Ovary (tissue), 9 donors: ENCODE measurements around the gene NR2F1-AS1. TPM values are rescaled to one million over a fixed set of nuclear protein-coding genes. Genes with fewer than 3 reads are reported as not detected.

Experiments used
- DNase-seq, 5 donors: peaks; one replicate each; pipeline ENCODE4 v3.0.0-alpha.2; 2019 to 2020
- H3K27ac ChIP-seq, 2 donors: fragments of 200-600 bp; one replicate each; pipeline versions ENCODE4 v1.5.1 to v1.8.0; 2019 to 2022
- H3K27me3 ChIP-seq: fragments of 200-600 bp; one replicate; pipeline ENCODE4 v1.8.0; 2022
- H3K36me3 ChIP-seq: fragments of 200-600 bp; sonication (generic); one replicate; pipeline ENCODE4 v1.5.1; 2019
- H3K4me1 ChIP-seq: one replicate; pipeline ENCODE4 v1.8.1; 2013; ENCODE audit warnings: mild to moderate bottlenecking, moderate library complexity; ENCODE audit not compliant: insufficient read depth
- H3K4me3 ChIP-seq: fragments of 200-600 bp; sonication (generic); one replicate; pipeline ENCODE4 v1.5.1; 2017
- H3K9me3 ChIP-seq, 2 donors: fragments of 200-600 bp in 1 of 2; sonication (generic) in 1 of 2; one replicate each; pipeline versions ENCODE4 v1.5.1 to v1.8.1; 2013 to 2019; ENCODE audit warnings: mild to moderate bottlenecking in 1 of 2, moderate library complexity in 1 of 2
- EP300 ChIP-seq: sonication (generic); formaldehyde crosslinking; IDR thresholded peaks from one replicate; pipeline ENCODE4 v1.6.1; 2017; ENCODE audit warnings: antibody characterized with exemption
- POLR2A ChIP-seq: fragments of 450-650 bp; IDR thresholded peaks from one replicate; pipeline ENCODE4 v1.6.1; 2017; ENCODE audit warnings: antibody characterized with exemption, mild to moderate bottlenecking, moderate library complexity
- WGBS, 3 donors: extraction: QIAGEN DNeasy Blood & Tissue Kit in 1 of 3; methylation state at CpG; one replicate each; pipeline versions ENCODE4 v1.1.5 to v1.1.7; 2013 to 2017; 5-methylcytosine and 5-hydroxymethylcytosine counted together
- intact Hi-C, 4 donors: fragments of 100-400 bp; cut with DNase I; formaldehyde crosslinking; loops; one replicate each; pipeline versions ENCODE4 v1.11.0 to v1.15.1; 2022 to 2023
- polyA plus RNA-seq, 2 donors: library from polyadenylated mRNA; stranded (reverse); fragments of 200-250 nt in 1 of 2; fragments of 350-450 nt in 1 of 2; fragmentation: Illumina TruSeq in 1 of 2; extraction: RNeasy Lipid Tissue Mini Kit (QIAGEN cat#74804) in 1 of 2; gene quantifications; one replicate each; pipeline ENCODE4 v1.2.3, GENCODE V29; 2013 to 2014
- total RNA-seq, 7 donors: library from RNA; depleted of rRNA in 2 of 7; stranded (reverse); fragments of >200 nt in 2 of 7; fragmentation: NEBNext Ultra II Directional in 3 of 7; extraction: Animal tissue kit (Norgen Biotek cat#: 25700) in 3 of 7; gene quantifications; one replicate each; pipeline versions ENCODE4 v1.1.0 to v1.2.4, GENCODE V29; 2016 to 2023
- TF ChIP-seq, protein P1 (sequence below), 3 donors: fragments of 450-650 bp in 2 of 3; fragments of 200-600 bp in 1 of 3; IDR thresholded peaks; one replicate each; pipeline versions ENCODE4 v1.5.1 to v1.8.0; 2016 to 2022; ENCODE audit warnings: antibody characterized with exemption in 3 of 3, mild to moderate bottlenecking in 1 of 3
- donor health status: DM: no; HTN: no; CAD: no; lungs with moderate emphysema.
- donor health status: DM: no; HTN: no; CAD: no.
- donor health status: Bipolar disorder and iron deficiency.
- donor health status: DM: yes; HTN: yes; CAD: no.
- donor health status: DM: no; HTN: no; CAD: no.
- donor health status: DM: yes; HTN: yes; CAD: no.

NR2F1-AS1 gene
- total and polyA plus RNA-seq, 9 donors = 20.7 to 45.7 (median 25.0) TPM

- Histone ChIP-seq H3K27ac (no peak overlapping the region), H3K27me3 (no peaks in the 10 kb centered on the region), H3K9me3 (no peaks in the 10 kb centered on the region), H3K36me3 (no peaks in the 10 kb centered on the region), H3K4me1 (no peaks in the 10 kb centered on the region), H3K4me3 (no peak overlapping the region)
- intact Hi-C loops = no loop called here
- no peak for DNase-seq
- TF ChIP-seq EP300 (no peak), POLR2A (no peak)
- TF ChIP-seq, protein P1, sequence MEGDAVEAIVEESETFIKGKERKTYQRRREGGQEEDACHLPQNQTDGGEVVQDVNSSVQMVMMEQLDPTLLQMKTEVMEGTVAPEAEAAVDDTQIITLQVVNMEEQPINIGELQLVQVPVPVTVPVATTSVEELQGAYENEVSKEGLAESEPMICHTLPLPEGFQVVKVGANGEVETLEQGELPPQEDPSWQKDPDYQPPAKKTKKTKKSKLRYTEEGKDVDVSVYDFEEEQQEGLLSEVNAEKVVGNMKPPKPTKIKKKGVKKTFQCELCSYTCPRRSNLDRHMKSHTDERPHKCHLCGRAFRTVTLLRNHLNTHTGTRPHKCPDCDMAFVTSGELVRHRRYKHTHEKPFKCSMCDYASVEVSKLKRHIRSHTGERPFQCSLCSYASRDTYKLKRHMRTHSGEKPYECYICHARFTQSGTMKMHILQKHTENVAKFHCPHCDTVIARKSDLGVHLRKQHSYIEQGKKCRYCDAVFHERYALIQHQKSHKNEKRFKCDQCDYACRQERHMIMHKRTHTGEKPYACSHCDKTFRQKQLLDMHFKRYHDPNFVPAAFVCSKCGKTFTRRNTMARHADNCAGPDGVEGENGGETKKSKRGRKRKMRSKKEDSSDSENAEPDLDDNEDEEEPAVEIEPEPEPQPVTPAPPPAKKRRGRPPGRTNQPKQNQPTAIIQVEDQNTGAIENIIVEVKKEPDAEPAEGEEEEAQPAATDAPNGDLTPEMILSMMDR (IDR thresholded peaks at IDR 0.05) = no peak
These were observed 61.3 kb downstream of the NR2F1-AS1 start for GRCh38 chr5:93519740-93520139.

GRCh38 chr5:93517828-93518227 lies 63.2 kb downstream of the NR2F1-AS1 start:
- DNase-seq = peak in 3 of 5 donors; percentile 24 to 36 (median 28)
- H3K4me3 ChIP-seq = no peak overlapping the region
- H3K4me1 ChIP-seq = no peaks in the 10 kb centered on the region
- intact Hi-C loops = no loop called here
- H3K9me3 ChIP-seq = no peaks in the 10 kb centered on the region
- H3K36me3 ChIP-seq = no peaks in the 10 kb centered on the region
- H3K27ac ChIP-seq = no peak overlapping the region
- no peak for TF ChIP-seq POLR2A
- no peak for TF ChIP-seq EP300
- TF ChIP-seq, protein P1 (IDR thresholded peaks at IDR 0.05) = no peak
- no peaks in the 10 kb centered on the region for H3K27me3 ChIP-seq

DNA sequence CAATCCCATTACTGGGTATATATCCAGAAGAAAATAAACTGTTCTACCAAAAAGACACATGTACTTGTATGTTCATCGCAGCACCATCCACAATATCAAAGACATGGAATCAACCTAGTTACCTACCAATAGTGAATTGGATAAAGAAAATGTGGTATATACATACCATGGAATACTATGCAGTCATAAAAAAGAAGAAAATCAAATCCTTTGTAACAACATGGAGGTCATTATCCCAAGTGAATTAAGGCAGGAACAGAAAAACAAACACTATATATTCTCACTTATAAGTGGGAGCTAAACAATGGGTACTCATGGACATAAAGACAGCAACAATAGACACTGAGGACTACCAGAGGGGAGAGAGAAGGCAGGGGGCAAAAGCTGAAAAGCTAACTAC lies 67.7 kb downstream of the NR2F1-AS1 start:
- no peaks in the 10 kb centered on the region for H3K36me3 ChIP-seq
- H3K27me3 ChIP-seq = no peaks in the 10 kb centered on the region
- DNase-seq = no peak
- no peak overlapping the region for H3K27ac ChIP-seq
- TF ChIP-seq, protein P1 (IDR thresholded peaks at IDR 0.05) = no peak
- no peaks in the 10 kb centered on the region for H3K9me3 ChIP-seq
- no peaks in the 10 kb centered on the region for H3K4me1 ChIP-seq
- H3K4me3 ChIP-seq = no peak overlapping the region
- WGBS, 3 donors = 97 to 100% (median 99%) methylated on average over 1 of the region's 1 CpG
- intact Hi-C loops = no loop called here

- no peak overlapping the region for H3K4me3 ChIP-seq
- no peaks in the 10 kb centered on the region for H3K9me3 ChIP-seq
- TF ChIP-seq, protein P1 (IDR thresholded peaks at IDR 0.05) = no peak
- no peaks in the 10 kb centered on the region for H3K4me1 ChIP-seq
- WGBS, 3 donors = 81 to 82% (median 82%) methylated on average over 3 of the region's 3 CpGs
- no peaks in the 10 kb centered on the region for H3K36me3 ChIP-seq
- H3K27me3 ChIP-seq = no peaks in the 10 kb centered on the region
- intact Hi-C loops = no loop called here
- H3K27ac ChIP-seq = no peak overlapping the region
- DNase-seq = no peak
These were observed 68.2 kb downstream of the NR2F1-AS1 start for GRCh38 chr5:93512799-93513198.

DNA sequence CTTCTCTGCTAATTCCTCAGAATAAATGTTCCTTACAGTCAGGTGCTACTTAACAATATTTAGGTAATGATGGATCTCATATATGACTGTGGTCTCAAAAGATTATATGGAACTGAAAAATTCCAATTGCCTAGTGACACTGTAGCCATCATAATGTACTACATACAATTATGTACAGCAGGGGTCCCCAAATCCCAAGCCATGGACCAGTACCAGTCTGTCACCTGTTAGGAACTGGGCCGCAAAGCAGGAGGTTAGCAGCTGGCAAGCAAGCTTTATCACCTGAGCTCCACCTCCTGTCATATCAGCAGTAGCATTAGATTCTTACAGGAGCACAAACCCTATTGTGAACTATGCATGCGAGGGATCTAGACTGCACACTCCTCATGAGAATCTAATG lies 69.6 kb downstream of the NR2F1-AS1 start:
- intact Hi-C loops = no loop called here
- no peaks in the 10 kb centered on the region for H3K27me3 ChIP-seq
- H3K4me3 ChIP-seq = no peak overlapping the region
- no peak overlapping the region for H3K27ac ChIP-seq
- H3K36me3 ChIP-seq = no peaks in the 10 kb centered on the region
- DNase-seq = no peak
- TF ChIP-seq, protein P1 (IDR thresholded peaks at IDR 0.05) = no peak
- no peak for TF ChIP-seq EP300
- TF ChIP-seq POLR2A = no peak
- WGBS, 3 donors = 97 to 100% (median 97%) methylated on average over 2 of the region's 2 CpGs
- no peaks in the 10 kb centered on the region for H3K4me1 ChIP-seq
- H3K9me3 ChIP-seq = no peaks in the 10 kb centered on the region
